ENCODE data around the gene CFAP43. TPM values are rescaled to one million over a fixed set of nuclear protein-coding genes. Genes with fewer than 3 reads are reported as not detected.

Gene CFAP43
- total and polyA plus RNA-seq, 8 donors = under 0.01 to 2.0 (median 0.25) TPM; not detected in 3

DNA sequence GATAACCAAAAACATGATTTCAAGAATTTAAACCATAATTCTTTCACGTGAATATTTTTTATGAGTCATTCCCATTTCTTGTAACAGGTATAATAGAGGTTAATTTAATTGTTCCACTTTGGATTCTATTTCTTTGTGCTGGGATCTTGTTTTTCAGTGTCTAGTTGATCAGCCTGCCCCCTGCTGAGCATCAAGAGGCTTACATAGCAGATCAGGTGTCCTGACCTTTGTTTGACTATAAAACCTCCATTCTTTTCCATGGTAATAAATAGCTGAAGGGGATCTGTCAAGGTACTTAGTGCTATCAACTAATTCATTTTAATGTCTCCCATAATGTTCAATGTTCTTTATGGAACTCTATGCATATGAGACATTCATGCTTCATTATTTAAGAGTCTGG lies 151.4 kb downstream of the CFAP43 start:
- peak in 1 of 2 donors; percentile 58 for DNase-seq
- H3K4me1 ChIP-seq = peaks cover 0 to 7% (median 0%) of the 10 kb centered on the region in 4 donors
- H3K4me3 ChIP-seq = no peak overlapping the region
- intact Hi-C loops (cut with DNase I; ENCODE audit: low total_unique reads) = no loop called here
- H3K27ac ChIP-seq = no peak overlapping the region
- no peaks in the 10 kb centered on the region for H3K27me3 ChIP-seq
- H3K9me3 ChIP-seq = no peaks in the 10 kb centered on the region
- no peaks in the 10 kb centered on the region for H3K36me3 ChIP-seq
- peak in 1 of 7 experiments; percentile 10 for TF ChIP-seq CTCF (IDR thresholded peaks at IDR 0.05)
- no peak for TF ChIP-seq POLR2A (IDR thresholded peaks at IDR 0.05)
- 43 to 59% (median 53%) methylated on average over 1 of the region's 1 CpG for WGBS, 5 donors

Small RNA genes within 50 kb of the gene (small RNA-seq; reads per million reads assigned to genes)
- gene MIR4482 (0 reads per million in 4 donors), gene MIR609 (0 reads per million in 4 donors)

Other genes with a start within 250 kb of the CFAP43 start
- gene COL17A1, start 146.5 kb downstream of the CFAP43 start, total RNA-seq = 10 to 100 TPM in 2 of 5 donors, 1 to 10 TPM in 2, under 1 TPM in 1; 0.45 to 53.3 (median 5.7) TPM
- 10 to 100 TPM in 1 of 3 donors, 1 to 10 TPM in 2; 1.4 to 50.7 (median 3.4) TPM for gene COL17A1, start 146.5 kb downstream of the CFAP43 start, polyA plus RNA-seq
- 1 to 10 TPM in 4 of 5 donors, under 1 TPM in 1; 0.58 to 8.8 (median 1.8) TPM for gene SFR1, start 110.2 kb downstream of the CFAP43 start, total RNA-seq
- 10 to 100 TPM in 1 of 3 donors, 1 to 10 TPM in 2; 6.0 to 13.1 (median 7.5) TPM for gene SFR1, start 110.2 kb downstream of the CFAP43 start, polyA plus RNA-seq
- 10 to 100 TPM in 4 of 5 donors, 1 to 10 TPM in 1; 9.8 to 81.3 (median 40.8) TPM for gene GSTO1, start 22.5 kb upstream of the CFAP43 start, total RNA-seq
- 100 to 1,000 TPM; 123 to 192 (median 159) TPM for gene GSTO1, start 22.5 kb upstream of the CFAP43 start, polyA plus RNA-seq
- gene GSTO2, start 36.8 kb upstream of the CFAP43 start, total RNA-seq = 10 to 100 TPM in 1 of 5 donors, 1 to 10 TPM in 2, under 1 TPM in 2; under 0.01 to 13.4 (median 5.7) TPM
- gene GSTO2, start 36.8 kb upstream of the CFAP43 start, polyA plus RNA-seq = 10 to 100 TPM; 22.1 to 26.6 (median 23.7) TPM
- 10 to 100 TPM in 2 of 5 donors, 1 to 10 TPM in 3; 1.7 to 13.5 (median 9.2) TPM for gene ITPRIP, start 106.1 kb upstream of the CFAP43 start, total RNA-seq
- gene ITPRIP, start 106.1 kb upstream of the CFAP43 start, polyA plus RNA-seq = 10 to 100 TPM in 1 of 3 donors, 1 to 10 TPM in 2; 2.9 to 12.3 (median 4.6) TPM
- gene CFAP58, start 121.5 kb upstream of the CFAP43 start, total RNA-seq = under 1 TPM in 2 of 5 donors, not detected in 3; 0.18 to 0.58 TPM
- gene CFAP58, start 121.5 kb upstream of the CFAP43 start, polyA plus RNA-seq = under 1 TPM; 0.12 to 0.31 (median 0.20) TPM